Head of caudate nucleus (tissue), 42 donors: Measurements from ENCODE around the gene DYNAP.

ENCODE experiments used
- DNase-seq, 42 donors: peaks; one replicate each; pipeline versions ENCODE4 v3.0.0 to v3.0.0-alpha.2; 2020 to 2021; ENCODE audit warnings: mixed read lengths in 7 of 42
- intact Hi-C: fragments of 100-400 bp; cut with DNase I; formaldehyde crosslinking; loops from one replicate; pipeline ENCODE4 v1.15.0; 2022

The DYNAP gene, protein sequence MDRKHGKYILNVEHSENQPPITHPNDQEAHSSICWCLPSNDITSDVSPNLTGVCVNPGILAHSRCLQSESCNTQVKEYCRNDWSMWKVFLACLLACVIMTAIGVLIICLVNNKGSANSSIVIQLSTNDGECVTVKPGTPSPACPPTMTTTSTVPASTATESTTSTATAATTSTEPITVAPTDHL

DNA sequence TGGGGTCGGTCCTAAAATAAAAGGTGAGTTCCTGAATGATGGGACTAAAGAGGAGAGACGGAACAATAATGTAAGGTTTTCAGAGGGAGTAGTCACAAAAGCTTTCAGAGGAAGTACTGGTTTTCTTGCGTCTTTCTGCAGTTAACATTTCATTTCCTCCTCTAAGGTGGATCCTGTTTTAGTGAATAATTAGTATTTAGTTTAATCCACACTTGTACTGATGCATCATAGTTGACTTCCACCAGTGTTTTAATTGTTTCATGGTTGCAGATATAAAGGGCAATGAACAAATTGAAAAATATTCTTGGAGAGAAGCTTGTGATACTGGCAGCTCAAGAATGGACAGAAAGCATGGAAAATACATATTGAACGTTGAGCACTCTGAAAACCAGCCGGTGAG, at the start of gene DYNAP:
Gene DYNAP (plus strand): TSS at position 301 of the 400 bp plus-strand sequence. CDS start 38 bp downstream, at position 339.
- intact Hi-C loops: no loop called here
- no peak for DNase-seq

- intact Hi-C loops: no loop called here
- DNase-seq: no peak
These were observed 39.5 kb upstream of the DYNAP start for GRCh38 chr18:54551590-54551989.

GRCh38 chr18:54555286-54555685, 35.8 kb upstream of the DYNAP start:
- intact Hi-C loops: no loop called here

GRCh38 chr18:54555996-54556395, 35.0 kb upstream of the DYNAP start:
- intact Hi-C loops: no loop called here
- no peak for DNase-seq

More at GRCh38 chr18:54555286-54555685, 35.8 kb upstream of the DYNAP start:
- no peak for DNase-seq

DNA sequence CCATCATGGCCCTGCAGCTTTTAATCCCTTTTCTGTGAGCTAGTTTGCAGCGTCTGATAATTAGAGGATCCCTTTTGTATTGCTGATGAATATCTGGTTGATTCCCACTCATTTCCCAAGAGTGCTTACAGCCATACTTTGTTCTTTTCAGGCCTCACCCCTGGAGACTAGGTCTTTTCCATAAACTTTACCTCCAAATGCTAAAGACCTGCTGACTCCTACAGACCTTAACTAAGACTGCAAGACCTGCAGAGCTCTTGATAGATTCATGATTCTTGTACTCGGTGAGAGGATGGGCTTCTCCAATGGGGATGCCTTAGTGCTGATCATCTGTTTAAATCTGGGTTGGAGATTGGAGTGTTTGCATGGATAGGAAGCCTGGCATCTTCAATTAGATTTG, 33.1 kb upstream of the DYNAP start:
- intact Hi-C loops: no loop called here

DNA sequence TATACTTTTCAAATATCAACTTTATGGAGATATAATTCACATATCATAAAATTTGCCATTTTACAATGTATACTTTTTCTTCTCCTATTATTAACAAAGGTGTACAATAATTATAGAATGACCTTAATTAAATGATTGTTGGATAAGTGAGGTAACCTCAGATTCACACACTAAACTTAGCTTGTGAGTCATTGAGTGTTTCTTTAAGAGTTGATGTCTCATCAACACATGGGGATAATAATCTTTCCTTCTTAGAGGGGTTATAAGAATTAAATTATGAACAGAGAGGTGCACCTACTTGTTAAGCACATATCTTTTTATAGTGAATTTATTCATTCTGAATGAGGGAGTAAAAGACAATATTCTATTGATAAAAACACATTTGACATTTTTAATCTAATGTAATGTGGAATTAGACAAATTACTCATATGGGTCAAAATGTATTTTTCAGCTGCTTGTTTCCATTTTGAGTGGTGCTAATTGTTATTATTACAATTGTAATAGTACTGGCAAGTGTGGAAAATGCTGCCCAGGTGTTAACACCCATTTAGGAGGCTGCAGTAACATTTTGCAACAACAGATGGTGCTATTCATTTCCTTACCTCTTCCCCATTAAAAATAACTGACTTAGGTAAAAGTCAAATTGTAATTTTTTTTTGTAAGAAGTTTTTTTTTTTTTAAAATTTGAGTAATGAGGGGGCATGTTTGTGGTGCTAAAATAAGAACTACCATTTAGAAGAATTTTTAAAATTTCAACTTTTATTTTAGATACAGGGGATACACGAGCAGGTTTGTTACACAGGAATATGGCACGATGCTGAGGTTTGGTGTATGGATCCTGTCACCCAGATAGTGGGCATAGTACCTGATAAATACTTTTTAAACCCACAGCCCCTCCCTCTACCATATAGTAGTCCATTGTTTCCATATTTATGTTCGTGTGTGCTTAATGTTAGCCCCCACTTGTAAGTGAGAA, 32.1 kb upstream of the DYNAP start:
- intact Hi-C loops: no loop called here
- DNase-seq: peak in 3 of 42 donors; percentile 5 to 20 (median 11)

More for the DNA sequence above, 33.1 kb upstream of the DYNAP start:
- DNase-seq: no peak

DNA sequence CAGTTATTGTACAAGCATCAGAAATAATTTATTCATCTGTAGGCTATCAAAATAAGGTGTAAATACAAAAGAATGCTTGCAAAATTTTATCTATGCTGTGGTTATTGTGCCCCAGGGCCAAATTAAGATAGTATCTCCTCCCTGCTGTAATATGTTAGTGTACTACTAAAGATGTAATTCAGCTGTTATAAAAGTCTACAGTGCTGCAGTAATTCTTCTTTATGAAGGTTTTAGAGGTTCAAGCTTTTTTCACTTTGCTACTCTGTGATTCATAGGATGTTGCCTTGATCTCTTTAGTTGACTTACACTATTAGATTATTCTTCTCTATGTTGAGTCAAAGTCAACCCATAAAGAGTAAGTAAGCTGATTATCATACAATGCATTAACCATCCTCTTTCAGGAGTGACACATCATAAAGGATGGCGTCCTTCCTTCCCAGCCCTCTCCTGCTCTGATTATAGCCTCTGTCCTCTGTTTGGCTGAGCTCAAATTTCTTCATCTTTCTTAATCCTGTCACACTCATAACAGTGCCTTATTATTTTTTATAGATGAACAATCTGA, 29.3 kb upstream of the DYNAP start:
- no peak for DNase-seq
- intact Hi-C loops: no loop called here

DNA sequence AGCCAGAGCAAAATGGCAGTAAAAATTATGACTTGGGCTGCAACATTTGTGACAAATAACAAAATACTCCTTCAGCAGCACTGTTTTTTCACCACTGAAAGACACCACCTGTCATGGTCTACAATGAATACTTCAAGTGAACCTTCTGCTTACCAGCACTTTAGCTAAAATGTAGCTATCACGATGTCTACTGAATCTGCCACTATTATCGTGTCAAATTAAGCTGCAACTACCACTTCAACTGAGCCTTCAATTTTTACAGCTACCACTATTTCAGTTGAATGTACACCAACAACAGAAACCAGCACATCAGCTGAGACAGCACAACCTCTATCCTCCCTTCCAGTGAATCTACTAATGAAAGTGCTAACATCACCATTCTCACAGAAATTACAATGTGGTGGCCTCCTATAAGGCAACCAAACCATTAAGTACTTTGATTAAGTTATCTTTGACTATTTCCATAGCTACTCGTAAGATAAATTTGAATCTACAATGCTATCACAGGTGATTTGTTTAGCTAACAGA, 10.8 kb upstream of the DYNAP start:
- no peak for DNase-seq
- intact Hi-C loops: no loop called here

- no peak for DNase-seq
- intact Hi-C loops: no loop called here
These were observed 7.0 kb upstream of the DYNAP start for GRCh38 chr18:54584065-54584464.

DNA sequence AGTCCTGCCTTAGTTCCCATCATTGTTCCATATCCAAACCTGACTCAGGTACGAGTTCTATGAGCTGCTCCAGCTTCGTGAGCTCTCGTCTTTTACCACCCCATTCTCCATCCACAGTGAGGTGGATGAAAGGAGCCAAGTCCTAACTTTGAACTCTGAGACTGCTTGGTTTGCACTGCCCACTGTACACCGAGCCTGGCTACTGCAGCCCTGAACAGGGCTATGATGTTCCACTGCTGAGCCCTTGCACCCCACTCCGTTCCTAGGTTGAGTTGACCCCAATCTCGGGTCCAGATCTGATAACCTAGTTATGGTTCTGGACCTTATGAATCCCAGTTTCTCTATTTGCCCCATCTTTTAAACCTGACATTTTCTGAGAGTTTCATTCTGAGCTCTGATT, 5.3 kb upstream of the DYNAP start:
- no peak for DNase-seq
- intact Hi-C loops: no loop called here

GRCh38 chr18:54604211-54604610, 13.2 kb downstream of the DYNAP start:
- no peak for DNase-seq
- intact Hi-C loops: no loop called here

- DNase-seq: no peak
- intact Hi-C loops: no loop called here
These were observed 15.8 kb downstream of the DYNAP start for GRCh38 chr18:54606835-54607212.

DNA sequence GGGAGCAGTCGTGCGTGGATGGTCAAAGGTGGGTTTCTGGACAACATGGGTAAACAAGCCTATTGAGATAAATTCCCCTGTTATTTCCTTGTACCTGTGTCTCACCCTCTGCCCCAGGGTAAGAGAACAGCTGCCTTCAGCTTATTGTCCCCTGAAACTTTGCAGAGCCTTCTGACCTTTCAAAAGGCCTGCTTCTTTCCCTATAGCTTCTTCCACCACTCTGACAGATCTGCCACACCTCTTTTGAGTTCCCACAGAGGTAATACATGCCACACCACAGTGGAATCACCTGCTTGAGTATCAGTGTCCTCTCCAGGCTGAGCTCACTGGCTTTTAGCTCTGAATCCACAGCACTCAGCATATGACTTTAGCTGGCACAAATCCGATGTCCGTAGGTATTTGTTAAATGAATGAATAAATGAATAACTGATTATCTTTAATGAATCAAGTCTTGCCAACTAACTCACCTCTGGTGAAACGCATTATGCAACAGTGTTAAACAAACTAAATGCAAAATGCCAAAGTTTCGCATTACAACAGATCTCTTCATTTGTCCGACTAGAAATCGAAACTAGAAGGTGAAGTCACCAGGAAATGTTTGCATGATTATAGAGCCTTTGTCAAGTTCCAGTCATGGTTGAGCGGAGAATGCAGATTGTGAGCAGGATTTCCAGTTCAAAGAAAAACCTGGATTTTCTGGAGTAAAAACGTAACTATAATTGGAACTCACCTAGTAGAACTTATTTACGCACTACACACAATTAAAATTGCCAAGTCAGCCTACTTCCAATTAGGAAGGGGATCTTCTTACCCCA, 16.4 kb downstream of the DYNAP start:
- intact Hi-C loops: no loop called here
- DNase-seq: no peak

DNA sequence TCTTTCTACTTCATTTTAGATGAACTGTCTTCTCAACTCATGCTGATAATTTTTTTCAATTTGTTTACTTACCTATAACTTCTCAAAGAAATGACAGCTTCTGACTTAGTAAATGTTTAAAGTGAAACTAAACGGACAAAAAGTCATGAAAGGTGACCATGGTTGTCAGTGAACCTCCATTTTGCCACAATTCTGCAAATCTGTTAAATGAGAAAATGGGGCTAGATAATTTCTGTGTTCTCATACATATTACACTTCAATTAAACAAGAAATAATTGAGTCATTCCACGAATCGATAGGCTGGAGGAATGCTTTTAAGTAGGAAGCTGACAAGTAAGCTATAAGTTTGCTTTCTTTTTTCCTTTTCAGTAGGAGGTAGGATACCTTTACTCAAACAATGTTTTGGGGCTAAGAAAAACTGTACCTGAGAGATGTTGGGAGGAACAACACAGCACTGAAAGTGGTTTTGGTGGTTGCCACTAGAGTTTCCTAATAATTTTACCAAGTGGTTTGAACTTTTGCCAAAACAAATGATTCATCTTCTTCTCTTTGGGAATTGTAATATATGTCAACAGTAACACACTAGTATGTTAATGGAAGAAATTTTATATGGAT, 17.1 kb downstream of the DYNAP start:
- intact Hi-C loops: no loop called here
- DNase-seq: no peak

DNA sequence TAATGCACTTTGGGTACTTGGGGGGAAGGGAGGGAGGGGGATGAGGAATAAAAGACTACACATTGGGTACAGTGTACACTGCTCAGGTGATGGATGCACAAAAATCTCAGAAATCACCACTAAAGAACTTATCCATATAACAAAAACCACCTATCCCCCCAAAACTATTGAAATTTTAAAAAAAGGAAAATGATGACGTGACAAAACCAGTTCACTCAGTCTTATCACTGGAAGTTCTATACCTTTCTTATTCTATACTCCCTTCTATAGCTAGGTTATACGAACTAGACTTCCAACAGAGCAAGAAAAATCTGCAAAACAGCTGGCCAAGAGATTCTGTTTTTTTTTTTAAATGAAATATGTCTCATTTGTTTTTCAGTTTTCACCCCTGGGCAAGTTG, 20.8 kb downstream of the DYNAP start:
- DNase-seq: no peak
- intact Hi-C loops: no loop called here

DNA sequence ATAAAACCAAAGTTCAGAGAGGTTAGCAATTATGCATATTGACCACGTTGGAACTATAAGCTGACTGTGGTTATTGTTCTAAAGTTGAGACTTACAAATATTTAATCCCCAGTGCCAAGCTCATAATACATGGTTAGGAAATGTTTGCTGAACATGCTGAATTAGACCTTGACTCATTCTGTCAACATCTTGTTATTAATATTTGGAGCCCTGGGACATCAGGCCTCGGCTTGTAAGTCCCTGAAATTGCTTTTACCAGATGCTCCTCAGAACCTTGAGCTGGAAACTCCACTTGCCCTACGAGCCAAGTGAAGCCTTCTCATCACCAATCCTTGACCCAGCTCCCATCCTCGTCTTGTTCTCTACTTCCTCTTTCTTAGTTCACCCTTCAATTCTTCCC, 21.2 kb downstream of the DYNAP start:
- DNase-seq: no peak
- intact Hi-C loops: no loop called here

- no peak for DNase-seq
- intact Hi-C loops: no loop called here
These were observed 22.1 kb downstream of the DYNAP start for GRCh38 chr18:54613174-54613573.

DNA sequence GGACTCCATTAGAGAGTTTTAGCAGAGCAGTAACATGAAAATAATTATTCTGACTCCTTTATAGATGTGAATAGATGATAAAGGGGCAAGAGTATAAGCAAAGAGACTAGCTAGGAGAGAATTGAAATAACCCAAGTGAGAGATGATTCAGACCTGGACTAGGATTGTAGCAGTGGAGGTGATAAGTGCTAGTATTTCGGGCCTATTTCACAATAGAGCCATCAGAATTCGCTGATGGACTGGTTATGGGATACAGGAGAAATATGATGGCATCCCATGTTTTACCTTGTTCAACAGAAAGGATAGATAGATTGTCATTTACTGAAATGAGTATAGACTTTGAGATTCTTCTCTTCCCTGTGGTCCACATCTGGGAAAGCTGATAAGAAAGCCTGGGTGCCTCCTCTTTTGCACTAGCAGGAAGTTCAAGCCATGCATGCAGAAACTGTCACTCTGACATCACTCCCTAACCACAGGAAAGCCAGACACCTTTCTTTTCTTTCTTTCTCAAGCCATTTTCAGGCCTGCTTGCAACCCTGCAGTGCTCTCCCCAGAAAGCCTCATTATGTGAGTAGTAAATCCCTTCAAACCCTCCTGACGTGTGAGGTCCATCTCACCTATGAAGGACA, 25.3 kb downstream of the DYNAP start:
- intact Hi-C loops: no loop called here
- DNase-seq: no peak
